Pulmonary artery endothelial cell (primary cell): ENCODE measurements around the gene RAB15. TPM values are rescaled to one million over a fixed set of nuclear protein-coding genes. Genes with fewer than 3 reads are reported as not detected.
A peak's percentile ranks its signal among the peaks of the same experiment; 100 is the strongest.

Experiments used
- DNase-seq: peaks from one replicate; pipeline ENCODE4 v3.0.0-alpha.2; 2011; ENCODE audit warnings: low read depth, low spot score
- total RNA-seq: library from RNA; depleted of rRNA; stranded (reverse); fragments of >200 nt; gene quantifications from 2 replicates; pipeline ENCODE4 v1.2.3, GENCODE V29; 2014

Gene RAB15
- total RNA-seq, 1 donor from 2014 or later, result 17.2 TPM

- no peak for DNase-seq
Measured at GRCh38 chr14:64938972-64939816, 32.9 kb downstream of the RAB15 start.

- DNase-seq, result no peak
Measured at GRCh38 chr14:64937821-64938193, 34.3 kb downstream of the RAB15 start.

DNA sequence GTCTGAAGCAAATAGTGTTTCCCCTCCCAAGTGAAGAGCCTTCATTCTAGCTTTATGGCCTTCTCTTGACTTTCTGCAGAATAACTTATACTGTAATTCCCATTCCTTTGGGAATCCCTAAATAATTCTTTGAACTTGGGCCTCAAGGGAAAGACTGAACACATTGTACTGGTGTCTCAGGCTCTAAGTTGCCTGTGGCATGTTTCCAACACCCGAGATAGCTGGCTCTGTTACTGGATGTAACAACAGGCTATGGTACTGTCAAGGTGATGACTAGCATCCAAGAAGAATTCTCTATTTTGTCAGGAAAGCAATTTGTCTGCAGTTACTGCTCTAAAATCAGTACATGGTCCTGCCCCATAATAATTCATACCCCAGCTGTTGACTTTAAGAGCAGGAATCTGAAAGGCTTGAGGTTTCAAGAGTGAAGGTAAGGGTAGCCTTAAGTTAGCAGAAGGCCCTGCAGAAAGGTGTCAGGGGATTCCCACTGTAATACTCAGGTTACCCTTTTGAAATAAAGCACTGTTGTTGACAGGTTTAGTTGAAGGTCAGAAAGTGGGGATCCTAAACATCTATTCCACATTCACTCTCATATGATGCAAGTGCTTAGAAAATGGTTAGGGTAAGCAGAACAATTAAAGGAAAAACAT is 34.8 kb downstream of the RAB15 start:
- DNase-seq, result no peak

GRCh38 chr14:64935508-64935907 is 36.6 kb downstream of the RAB15 start:
- DNase-seq, result no peak

DNA sequence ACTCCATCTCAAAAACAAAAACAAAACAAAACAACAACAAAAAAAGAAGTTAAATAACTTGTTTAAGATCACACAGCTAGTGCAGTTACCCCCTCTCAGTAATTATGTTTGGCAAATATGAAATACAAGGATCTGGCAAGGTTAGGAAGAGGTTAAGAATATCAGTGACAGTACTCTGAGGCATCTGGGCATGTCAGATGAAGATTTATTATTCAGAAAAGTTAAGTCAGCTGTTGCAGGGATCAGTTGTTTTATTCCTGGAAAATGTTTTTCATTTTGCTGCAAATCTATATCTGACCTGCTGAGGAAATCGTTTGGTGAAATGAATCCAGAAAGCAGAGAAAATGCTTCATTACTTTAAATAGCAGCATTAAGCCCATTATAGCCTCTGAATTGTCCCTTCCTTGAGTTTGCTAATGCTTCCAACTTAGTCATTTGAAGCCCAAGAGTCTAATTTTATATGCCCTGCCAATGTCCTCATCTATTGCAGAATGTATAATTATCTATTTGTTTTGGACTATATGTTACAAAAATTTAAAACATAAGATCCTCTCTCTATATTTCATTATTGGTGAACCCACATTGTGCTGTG is 37.7 kb downstream of the RAB15 start:
- DNase-seq, result no peak

DNA sequence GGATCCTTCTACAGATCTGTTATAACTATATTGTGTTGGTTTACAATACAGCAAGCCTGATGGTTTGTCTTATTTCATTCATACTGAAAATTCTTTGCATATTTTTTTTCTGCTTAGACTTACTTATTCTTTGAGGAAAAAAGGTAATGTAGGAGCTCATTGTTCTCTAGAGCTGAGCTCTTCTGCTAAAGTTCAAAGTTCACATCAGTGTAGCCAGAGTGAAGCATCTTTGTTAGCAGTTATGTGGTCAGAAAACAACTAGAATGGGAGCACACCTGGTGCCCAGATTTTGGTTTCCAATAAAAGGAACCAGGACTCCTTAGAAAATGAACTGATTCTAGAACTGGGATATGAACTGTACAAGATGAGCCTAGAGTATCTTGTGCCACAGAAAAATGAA is 39.9 kb downstream of the RAB15 start:
- DNase-seq, result no peak

GRCh38 chr14:64931123-64931522 is 41.0 kb downstream of the RAB15 start:
- DNase-seq, result no peak

GRCh38 chr14:64930085-64930843 is 41.9 kb downstream of the RAB15 start:
- no peak for DNase-seq

DNA sequence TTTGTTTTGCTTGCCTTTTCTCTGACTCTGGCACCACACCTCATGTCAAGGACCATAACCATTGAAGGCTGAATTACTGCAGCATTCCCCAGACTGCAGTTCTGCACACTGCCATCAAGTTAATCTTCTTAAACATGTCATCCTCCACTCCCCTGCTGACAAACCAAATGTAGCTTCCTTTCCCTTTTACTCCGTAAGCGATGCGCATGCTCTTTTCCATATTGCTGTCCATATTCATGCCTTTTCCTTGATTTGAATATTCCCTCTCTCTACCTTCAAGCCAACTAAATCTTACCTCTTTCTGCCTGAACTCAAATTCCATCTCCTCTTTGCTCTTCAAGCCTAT is 43.1 kb downstream of the RAB15 start:
- no peak for DNase-seq

DNA sequence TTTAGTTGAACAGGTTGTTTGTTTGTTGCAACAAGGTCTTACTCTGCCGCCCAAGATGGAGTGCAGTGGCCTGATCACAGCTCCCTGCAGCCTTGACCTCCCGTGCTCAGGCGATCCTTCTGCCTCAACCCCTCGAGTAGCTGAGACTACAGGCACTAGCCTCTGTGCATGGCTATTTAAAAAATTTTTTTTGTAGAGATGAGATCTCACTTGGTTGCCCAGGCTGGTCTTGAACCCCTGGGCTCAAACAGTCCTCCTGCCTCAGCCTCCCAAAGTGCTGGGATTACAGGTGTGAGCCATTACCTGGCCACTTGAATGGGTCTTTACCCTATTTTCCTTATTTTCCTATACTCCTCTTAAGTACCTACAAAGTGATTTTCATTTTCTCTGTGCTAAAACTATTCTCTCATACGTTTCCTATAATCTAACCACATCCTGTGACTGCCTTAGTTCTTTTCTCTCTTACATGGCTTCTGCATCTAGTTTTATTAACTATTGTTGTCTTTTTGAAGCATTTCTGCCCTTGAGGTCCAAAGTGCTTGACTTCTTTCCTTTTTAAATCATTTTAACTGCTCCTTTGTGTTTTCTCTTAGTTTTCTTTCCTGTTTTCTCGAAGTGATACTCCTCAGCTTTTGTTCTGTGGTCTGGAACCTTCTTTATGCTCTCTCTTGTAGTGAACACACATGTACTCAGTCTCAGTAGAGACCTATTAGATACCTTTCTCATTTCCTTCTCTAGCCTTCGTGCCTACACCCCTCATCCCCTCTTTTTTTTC is 43.7 kb downstream of the RAB15 start:
- DNase-seq, result no peak

DNA sequence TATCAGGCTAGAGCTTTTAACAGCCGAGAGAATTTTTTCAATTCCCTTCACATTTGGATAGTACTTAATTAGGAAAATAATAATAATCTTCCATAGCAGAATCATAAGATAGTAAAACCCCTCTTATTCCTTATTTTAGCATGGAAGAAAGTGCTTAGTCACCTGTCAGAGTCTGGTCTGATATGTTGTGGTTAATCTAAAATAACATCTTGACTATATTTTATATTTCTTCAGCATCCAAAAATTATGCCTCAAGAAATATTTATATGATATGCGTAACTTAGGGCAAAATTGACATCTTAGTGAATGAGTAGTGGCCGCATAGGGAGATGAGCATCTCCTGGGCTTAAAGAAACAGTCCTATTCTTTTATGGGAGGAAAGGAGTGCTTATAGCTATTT is 45.1 kb downstream of the RAB15 start:
- no peak for DNase-seq

GRCh38 chr14:64926398-64926995 is 45.6 kb downstream of the RAB15 start:
- no peak for DNase-seq

DNA sequence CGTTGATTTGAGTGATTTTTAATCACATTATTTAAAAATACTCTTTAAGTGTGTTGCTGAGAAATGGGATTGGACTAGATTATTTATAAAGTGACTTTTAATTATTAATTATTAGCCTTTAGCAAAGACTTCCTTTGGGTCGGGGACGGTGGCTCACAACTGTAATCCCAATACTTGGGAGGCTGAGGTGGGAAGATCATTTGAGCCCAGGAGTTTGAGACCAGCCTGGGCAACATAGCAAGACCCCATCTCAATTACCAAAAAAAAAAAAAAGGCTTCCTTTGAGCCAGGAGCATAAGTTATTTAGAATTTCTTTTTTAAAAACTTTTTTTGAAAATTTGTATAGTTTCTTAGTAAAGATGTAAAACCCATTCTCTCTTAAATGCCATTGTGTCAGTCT is 49.1 kb downstream of the RAB15 start:
- DNase-seq, result no peak

GRCh38 chr14:64920465-64920864 is 51.7 kb downstream of the RAB15 start:
- no peak for DNase-seq

- DNase-seq, result no peak
Measured at GRCh38 chr14:64919618-64920017, 52.5 kb downstream of the RAB15 start.

GRCh38 chr14:64919215-64919614 is 52.9 kb downstream of the RAB15 start:
- DNase-seq, result no peak

DNA sequence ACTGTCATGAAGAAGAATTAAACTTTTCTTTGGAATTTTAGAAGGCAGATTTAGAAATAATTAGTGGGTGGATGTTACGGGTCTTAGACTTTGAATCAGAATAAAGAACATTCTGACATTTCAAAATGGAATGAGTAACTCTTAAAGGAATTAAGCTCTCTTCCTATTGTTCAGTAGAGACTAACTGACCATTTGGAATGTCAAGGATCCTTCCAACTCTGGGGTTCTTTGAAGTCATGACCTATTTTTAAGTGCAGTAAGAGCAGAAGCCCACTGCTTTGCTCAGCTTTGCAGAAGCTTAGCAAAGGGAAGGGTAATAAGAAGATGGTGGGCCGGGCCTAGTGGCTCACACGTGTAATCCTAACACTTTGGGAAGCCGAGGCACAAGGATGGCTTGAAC is 53.9 kb downstream of the RAB15 start:
- DNase-seq, result no peak

DNA sequence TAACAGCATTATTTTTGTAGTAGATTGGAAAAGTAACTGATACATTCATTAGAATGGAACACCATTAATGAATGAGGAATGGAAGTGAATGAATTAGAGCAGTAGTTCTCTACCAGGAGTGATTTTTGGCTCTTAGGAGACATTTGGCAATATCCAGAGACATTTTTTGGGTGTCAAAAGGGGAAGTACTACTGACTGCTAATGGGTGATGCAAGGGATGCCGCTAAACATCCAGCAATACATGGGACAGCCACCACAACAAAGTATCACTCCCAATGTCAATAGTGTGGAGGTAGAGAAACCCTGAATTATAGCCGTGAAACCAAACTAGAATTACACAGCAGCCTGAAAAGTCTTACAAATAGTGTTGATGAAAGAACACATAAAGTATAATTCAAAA is 56.3 kb downstream of the RAB15 start:
- no peak for DNase-seq

- DNase-seq, result no peak
Measured at GRCh38 chr14:64915029-64915424, 57.1 kb downstream of the RAB15 start.

- peak; percentile 92 for DNase-seq
Measured at GRCh38 chr14:64914237-64915028, 57.7 kb downstream of the RAB15 start, which contains the start of gene CHURC1. TSS of gene CHURC1 (plus strand) at chr14:64914455. CDS start at chr14:64914496, 41 bp downstream.
